Activated CD4-positive, alpha-beta T cell treated with anti-CD3 and anti-CD28 coated beads, Interleukin-2, Interleukin-4, amounts not matched to agents 100 ng/mL and 50 ng/mL, durations not matched to agents 16 hours and 8 hours (primary cell): ENCODE data around the gene CIAO3.

Experiments used
- DNase-seq: peaks from one replicate; pipeline ENCODE4 v3.0.0-alpha.2; 2020; ENCODE audit warnings: low spot score

The CIAO3 gene

GRCh38 chr16:734981-735881, 5.6 kb downstream of the CIAO3 start:
- DNase-seq: no peak

GRCh38 chr16:734208-734980, 6.4 kb downstream of the CIAO3 start:
- DNase-seq: no peak

GRCh38 chr16:733382-734207, 7.2 kb downstream of the CIAO3 start:
- no peak for DNase-seq

- DNase-seq: no peak
Measured at GRCh38 chr16:732936-733335, 7.9 kb downstream of the CIAO3 start.

GRCh38 chr16:732332-732731, 8.5 kb downstream of the CIAO3 start:
- no peak for DNase-seq

GRCh38 chr16:730666-731509, 9.9 kb downstream of the CIAO3 start:
- no peak for DNase-seq

GRCh38 chr16:729768-730665, 10.8 kb downstream of the CIAO3 start:
- no peak for DNase-seq

GRCh38 chr16:728890-729744, 11.7 kb downstream of the CIAO3 start:
- no peak for DNase-seq

GRCh38 chr16:728131-728889, 12.5 kb downstream of the CIAO3 start:
- peak; percentile 67 for DNase-seq

GRCh38 chr16:727291-727977, 13.4 kb downstream of the CIAO3 start:
- no peak for DNase-seq

- DNase-seq: peak; percentile 63
Measured at GRCh38 chr16:726438-727290, 14.1 kb downstream of the CIAO3 start, which contains the start of the genes CCDC78 and HAGHL. Gene CCDC78 (minus strand): TSS chr16:726443. CDS start chr16:726367, 76 bp downstream. Gene HAGHL (plus strand): TSS chr16:727106. CDS start chr16:727510, 404 bp downstream.

GRCh38 chr16:726188-726437, 14.7 kb downstream of the CIAO3 start:
- DNase-seq: no peak

GRCh38 chr16:725463-726187, 15.2 kb downstream of the CIAO3 start:
- DNase-seq: no peak

GRCh38 chr16:725041-725376, 15.8 kb downstream of the CIAO3 start:
- no peak for DNase-seq

- no peak for DNase-seq
Measured at GRCh38 chr16:724188-725040, 16.4 kb downstream of the CIAO3 start.

- no peak for DNase-seq
Measured at GRCh38 chr16:723695-724094, 17.1 kb downstream of the CIAO3 start.
